ENCODE data around the gene DSTN. TPM values are rescaled to one million over a fixed set of nuclear protein-coding genes. Genes with fewer than 3 reads are reported as not detected.

The DSTN gene
- total RNA-seq, 1 donor from 2014 or later: 20.1 TPM

- ChIA-PET CTCF (interaction anchor here (1.0 to 1.7 kb wide), 2 partner anchors 11 to 353 kb away, joined by 3 to 4 read pairs; no protein-coding TSS in a partner anchor), POLR2A (no interaction called here)
- Mint-ChIP-seq H3K27me3 (peaks cover 27% of the 10 kb centered on the region), H3K4me1 (peaks cover 2% of the 10 kb centered on the region), H3K27ac (no peak overlapping the region), H3K36me3 (ENCODE audit: low read depth) (no peaks in the 10 kb centered on the region), H3K4me3 (no peak overlapping the region), H3K9me3 (no peaks in the 10 kb centered on the region)
- TF ChIP-seq CTCF (IDR thresholded peaks at IDR 0.05): no peak
- intact Hi-C loops (cut with micrococcal nuclease): no loop called here
- ATAC-seq (ENCODE audit: low read depth) (no peak), DNase-seq (no peak)
These were observed 26.2 kb upstream of the DSTN start for GRCh38 chr20:17543531-17544131.

GRCh38 chr20:17545127-17545526 is 24.7 kb upstream of the DSTN start:
- ATAC-seq (ENCODE audit: low read depth) (no peak), DNase-seq (no peak)
- no peak overlapping the region for H3K4me3 Mint-ChIP-seq
- intact Hi-C loops (cut with micrococcal nuclease): no loop called here
- H3K27me3 Mint-ChIP-seq: peaks cover 27% of the 10 kb centered on the region
- no peaks in the 10 kb centered on the region for H3K4me1 Mint-ChIP-seq
- H3K36me3 Mint-ChIP-seq (ENCODE audit: low read depth): no peaks in the 10 kb centered on the region
- H3K9me3 Mint-ChIP-seq: no peaks in the 10 kb centered on the region
- CTCF ChIA-PET: interaction anchor here (1.7 kb wide), 1 partner anchor 12 kb away, joined by 4 read pairs; no protein-coding TSS in a partner anchor
- POLR2A ChIA-PET: no interaction called here
- H3K27ac Mint-ChIP-seq: no peak overlapping the region
- TF ChIP-seq CTCF (IDR thresholded peaks at IDR 0.05): no peak

- DNase-seq (no peak), ATAC-seq (ENCODE audit: low read depth) (no peak)
- TF ChIP-seq CTCF (IDR thresholded peaks at IDR 0.05): no peak
- Mint-ChIP-seq H3K4me1 (no peaks in the 10 kb centered on the region), H3K27ac (no peak overlapping the region), H3K4me3 (no peak overlapping the region), H3K27me3 (peaks cover 11% of the 10 kb centered on the region), H3K36me3 (ENCODE audit: low read depth) (no peaks in the 10 kb centered on the region), H3K9me3 (no peaks in the 10 kb centered on the region)
- ChIA-PET POLR2A (no interaction called here), CTCF (no interaction called here)
- intact Hi-C loops (cut with micrococcal nuclease): no loop called here
These were observed 20.7 kb upstream of the DSTN start for GRCh38 chr20:17549131-17549530.

- Mint-ChIP-seq H3K36me3 (ENCODE audit: low read depth) (no peaks in the 10 kb centered on the region), H3K4me3 (no peak overlapping the region), H3K9me3 (no peaks in the 10 kb centered on the region), H3K27me3 (no peaks in the 10 kb centered on the region), H3K4me1 (no peaks in the 10 kb centered on the region), H3K27ac (no peak overlapping the region)
- ChIA-PET POLR2A (no interaction called here), CTCF (no interaction called here)
- ATAC-seq (ENCODE audit: low read depth) (no peak), DNase-seq (no peak)
- no peak for TF ChIP-seq CTCF (IDR thresholded peaks at IDR 0.05)
- intact Hi-C loops (cut with micrococcal nuclease): no loop called here
These were observed 14.8 kb upstream of the DSTN start for GRCh38 chr20:17555106-17555505.

GRCh38 chr20:17556837-17557674 is 12.8 kb upstream of the DSTN start:
- TF ChIP-seq CTCF (IDR thresholded peaks at IDR 0.05): no peak
- H3K27me3 Mint-ChIP-seq: no peaks in the 10 kb centered on the region
- no peak overlapping the region for H3K4me3 Mint-ChIP-seq
- H3K27ac Mint-ChIP-seq: no peak overlapping the region
- H3K9me3 Mint-ChIP-seq: no peaks in the 10 kb centered on the region
- H3K36me3 Mint-ChIP-seq (ENCODE audit: low read depth): no peaks in the 10 kb centered on the region
- ChIA-PET POLR2A (no interaction called here), CTCF (no interaction called here)
- ATAC-seq (ENCODE audit: low read depth) (no peak), DNase-seq (no peak)
- intact Hi-C loops (cut with micrococcal nuclease): no loop called here
- no peaks in the 10 kb centered on the region for H3K4me1 Mint-ChIP-seq
